Mucosa of rectum (tissue), 2 donors: Measurements from ENCODE around the gene RPTOR.

Source experiments
- H3K27ac ChIP-seq, 2 donors: one replicate each; pipeline ENCODE4 v1.7.0; 2013; ENCODE audit warnings: inconsistent platforms in 2 of 2, low read depth in 2 of 2, low read length in 2 of 2
- H3K27me3 ChIP-seq, 2 donors: one replicate each; pipeline ENCODE4 v1.7.0; 2013; ENCODE audit warnings: low read length in 2 of 2; ENCODE audit not compliant: control insufficient read depth in 2 of 2, insufficient read depth in 2 of 2
- H3K36me3 ChIP-seq, 2 donors: one replicate each; pipeline ENCODE4 v1.7.0; 2013; ENCODE audit warnings: low read length in 2 of 2; ENCODE audit not compliant: control insufficient read depth in 2 of 2, insufficient read depth in 2 of 2
- H3K4me1 ChIP-seq, 2 donors: one replicate each; pipeline ENCODE4 v1.7.0; 2013; ENCODE audit warnings: low read length in 2 of 2, mild to moderate bottlenecking in 1 of 2; ENCODE audit not compliant: control insufficient read depth in 2 of 2, insufficient read depth in 2 of 2
- H3K4me3 ChIP-seq, 2 donors: one replicate each; pipeline ENCODE4 v1.7.0; 2013; ENCODE audit warnings: low read length in 2 of 2
- H3K9ac ChIP-seq, 2 donors: one replicate each; pipeline ENCODE4 v1.7.0; 2013; ENCODE audit warnings: low read length in 2 of 2, low read depth in 1 of 2, mild to moderate bottlenecking in 1 of 2
- H3K9me3 ChIP-seq, 2 donors: one replicate each; pipeline ENCODE4 v1.7.0; 2013; ENCODE audit warnings: low read length in 2 of 2; ENCODE audit not compliant: control insufficient read depth in 2 of 2
- donor health status: healthy.
- donor health status: Normal muscosa, but diverticular disease.

The RPTOR gene

GRCh38 chr17:80701730-80702129 lies 157.1 kb downstream of the RPTOR start:
- Histone ChIP-seq H3K27ac (no peak overlapping the region), H3K4me1 (no peaks in the 10 kb centered on the region), H3K9ac (no peak overlapping the region), H3K36me3 (no peaks in the 10 kb centered on the region), H3K27me3 (no peaks in the 10 kb centered on the region), H3K9me3 (no peaks in the 10 kb centered on the region), H3K4me3 (no peak overlapping the region)

GRCh38 chr17:80702315-80703141 lies 157.9 kb downstream of the RPTOR start:
- H3K4me3 ChIP-seq: no peak overlapping the region
- no peak overlapping the region for H3K27ac ChIP-seq
- no peaks in the 10 kb centered on the region for H3K27me3 ChIP-seq
- no peak overlapping the region for H3K9ac ChIP-seq
- no peaks in the 10 kb centered on the region for H3K9me3 ChIP-seq
- no peaks in the 10 kb centered on the region for H3K4me1 ChIP-seq
- no peaks in the 10 kb centered on the region for H3K36me3 ChIP-seq

- no peaks in the 10 kb centered on the region for H3K9me3 ChIP-seq
- no peaks in the 10 kb centered on the region for H3K4me1 ChIP-seq
- no peaks in the 10 kb centered on the region for H3K27me3 ChIP-seq
- no peaks in the 10 kb centered on the region for H3K36me3 ChIP-seq
- no peak overlapping the region for H3K9ac ChIP-seq
- H3K27ac ChIP-seq: no peak overlapping the region
- H3K4me3 ChIP-seq: no peak overlapping the region
Measured at GRCh38 chr17:80703142-80703478, 158.5 kb downstream of the RPTOR start.

GRCh38 chr17:80704381-80704819 lies 159.8 kb downstream of the RPTOR start:
- Histone ChIP-seq H3K4me3 (no peak overlapping the region), H3K36me3 (peaks cover 0 to 4% of the 10 kb centered on the region in 2 donors), H3K9me3 (no peaks in the 10 kb centered on the region), H3K27me3 (no peaks in the 10 kb centered on the region), H3K27ac (no peak overlapping the region), H3K4me1 (no peaks in the 10 kb centered on the region), H3K9ac (no peak overlapping the region)

GRCh38 chr17:80704894-80705293 lies 160.3 kb downstream of the RPTOR start:
- Histone ChIP-seq H3K27ac (no peak overlapping the region), H3K4me3 (no peak overlapping the region), H3K9ac (no peak overlapping the region), H3K27me3 (no peaks in the 10 kb centered on the region), H3K4me1 (no peaks in the 10 kb centered on the region), H3K36me3 (peaks cover 0 to 5% of the 10 kb centered on the region in 2 donors), H3K9me3 (no peaks in the 10 kb centered on the region)

GRCh38 chr17:80705988-80706387 lies 161.3 kb downstream of the RPTOR start:
- Histone ChIP-seq H3K9me3 (no peaks in the 10 kb centered on the region), H3K27me3 (no peaks in the 10 kb centered on the region), H3K4me1 (no peaks in the 10 kb centered on the region), H3K4me3 (no peak overlapping the region), H3K27ac (no peak overlapping the region), H3K36me3 (peaks cover 0 to 5% of the 10 kb centered on the region in 2 donors), H3K9ac (no peak overlapping the region)

- Histone ChIP-seq H3K27ac (no peak overlapping the region), H3K9ac (no peak overlapping the region), H3K36me3 (peaks cover 0 to 5% of the 10 kb centered on the region in 2 donors), H3K4me3 (no peak overlapping the region), H3K4me1 (no peaks in the 10 kb centered on the region), H3K9me3 (no peaks in the 10 kb centered on the region), H3K27me3 (no peaks in the 10 kb centered on the region)
Measured at GRCh38 chr17:80706463-80706867, 161.8 kb downstream of the RPTOR start.

GRCh38 chr17:80708480-80708879 lies 163.8 kb downstream of the RPTOR start:
- Histone ChIP-seq H3K9me3 (no peaks in the 10 kb centered on the region), H3K27me3 (no peaks in the 10 kb centered on the region), H3K27ac (no peak overlapping the region), H3K4me1 (no peaks in the 10 kb centered on the region), H3K9ac (no peak overlapping the region), H3K36me3 (peaks cover 0 to 5% of the 10 kb centered on the region in 2 donors), H3K4me3 (no peak overlapping the region)

GRCh38 chr17:80709090-80709695 lies 164.6 kb downstream of the RPTOR start:
- no peak overlapping the region for H3K4me3 ChIP-seq
- H3K27me3 ChIP-seq: no peaks in the 10 kb centered on the region
- H3K9ac ChIP-seq: no peak overlapping the region
- H3K9me3 ChIP-seq: no peaks in the 10 kb centered on the region
- no peaks in the 10 kb centered on the region for H3K4me1 ChIP-seq
- peaks cover 0 to 5% of the 10 kb centered on the region in 2 donors for H3K36me3 ChIP-seq
- H3K27ac ChIP-seq: no peak overlapping the region

- Histone ChIP-seq H3K36me3 (peaks cover 0 to 5% of the 10 kb centered on the region in 2 donors), H3K4me3 (no peak overlapping the region), H3K27ac (no peak overlapping the region), H3K9ac (no peak overlapping the region), H3K27me3 (no peaks in the 10 kb centered on the region), H3K9me3 (no peaks in the 10 kb centered on the region), H3K4me1 (no peaks in the 10 kb centered on the region)
Measured at GRCh38 chr17:80710714-80711302, 166.2 kb downstream of the RPTOR start.
